H1 (cell line): ENCODE data around the gene COA1. TPM values are rescaled to one million over a fixed set of nuclear protein-coding genes. Genes with fewer than 3 reads are reported as not detected.
"Not testable (repeated sequence)": the region's sequence is repeated elsewhere in the genome, so short reads cannot be mapped to it uniquely, and the experiment has no call there.

Experiments
- CTCF ChIA-PET: fragments of 300-600 bp; sonication (Branson Sonifier 250); formaldehyde crosslinking; loops from one replicate; lab custom pipeline; 2021; ENCODE audit not compliant: partially characterized antibody; lab: Charles Lee
- POLR2A ChIA-PET: fragments of 300-600 bp; sonication (Branson Sonifier 250); formaldehyde crosslinking; loops from one replicate; lab custom pipeline; 2021; ENCODE audit warnings: inconsistent platforms; ENCODE audit not compliant: partially characterized antibody; lab: Charles Lee
- DNase-seq, 2 experiments: peaks; one replicate each; pipeline versions ENCODE4 v3.0.0 to v3.0.0-alpha.2; 2010 to 2022; ENCODE audit warnings: low spot score in 2 of 2, low read depth in 1 of 2, mixed read lengths in 1 of 2
- FAIRE-seq: peaks from 2 replicates; lab custom pipeline; 2011; peaks lifted over from hg19 to GRCh38; lab: Jason Lieb, UNC
- H2AFZ ChIP-seq: 2 replicates; pipeline ENCODE4 v1.8.1; 2012; ENCODE audit warnings: low read length, inconsistent platforms
- H2AK5ac ChIP-seq: 2 replicates; pipeline ENCODE4 v1.6.1; 2013; ENCODE audit warnings: low read depth, low read length
- H2BK120ac ChIP-seq: replicated peaks from 2 replicates; pipeline ENCODE3; 2013; ENCODE audit warnings: low read depth, low read length, inconsistent platforms
- H2BK12ac ChIP-seq: 2 replicates; pipeline ENCODE4 v1.6.1; 2013; ENCODE audit warnings: low read depth, low read length
- H2BK15ac ChIP-seq: 2 replicates; pipeline ENCODE4 v1.6.1; 2013; ENCODE audit warnings: low read length
- H2BK20ac ChIP-seq: 2 replicates; pipeline ENCODE4 v1.6.1; 2013; ENCODE audit warnings: low read length
- H2BK5ac ChIP-seq: 2 replicates; pipeline ENCODE4 v1.6.1; 2013; ENCODE audit warnings: low read depth, low read length
- H3K14ac ChIP-seq: 2 replicates; pipeline ENCODE4 v1.6.1; 2013; ENCODE audit warnings: inconsistent platforms; ENCODE audit not compliant: insufficient read length
- H3K18ac ChIP-seq: 2 replicates; pipeline ENCODE4 v1.6.1; 2013; ENCODE audit warnings: low read length; ENCODE audit errors: extremely low read depth
- H3K23ac ChIP-seq: 2 replicates; pipeline ENCODE4 v1.6.1; 2013; ENCODE audit warnings: inconsistent platforms; ENCODE audit not compliant: insufficient read length
- H3K23me2 ChIP-seq: 2 replicates; pipeline ENCODE4 v1.6.1; 2013; ENCODE audit warnings: low read depth, low read length
- H3K27ac ChIP-seq: 2 replicates; pipeline ENCODE4 v1.6.1; 2011; ENCODE audit warnings: low read depth, low read length, inconsistent platforms
- H3K27me3 ChIP-seq, 4 experiments: replicated peaks in 1 of 4; 1 replicate in 1 of 4; 2 replicates in 3 of 4; pipeline versions ENCODE4 v1.6.1 to v1.8.1; 2011 to 2013; ENCODE audit warnings: low read length in 3 of 4, mild to moderate bottlenecking in 3 of 4, inconsistent platforms in 2 of 4, mixed read lengths in 2 of 4, moderate library complexity in 1 of 4; ENCODE audit not compliant: control insufficient read depth in 3 of 4, insufficient read depth in 3 of 4; ENCODE audit errors: extremely low read depth in 1 of 4
- H3K36me3 ChIP-seq, 4 experiments: 2 replicates each; pipeline versions ENCODE4 v1.6.1 to v1.8.1; 2011 to 2013; ENCODE audit warnings: mild to moderate bottlenecking in 4 of 4, low read length in 3 of 4, moderate library complexity in 2 of 4, control low read depth in 1 of 4, inconsistent platforms in 1 of 4; ENCODE audit not compliant: insufficient read depth in 4 of 4, control insufficient read depth in 2 of 4
- H3K4ac ChIP-seq: replicated peaks from 2 replicates; pipeline ENCODE3; 2013; ENCODE audit warnings: low read length, low read depth, mixed read lengths, inconsistent platforms; ENCODE audit not compliant: insufficient read length
- H3K4me1 ChIP-seq, 4 experiments: replicated peaks in 1 of 4; 1 replicate in 1 of 4; 2 replicates in 3 of 4; pipeline versions ENCODE4 v1.6.1 to v1.8.1; 2011 to 2013; ENCODE audit warnings: low read length in 3 of 4, inconsistent platforms in 2 of 4, mixed read lengths in 1 of 4; ENCODE audit not compliant: insufficient read depth in 4 of 4, control insufficient read depth in 3 of 4
- H3K4me2 ChIP-seq, 2 experiments: 2 replicates each; pipeline versions ENCODE4 v1.6.1 to v1.8.1; 2011 to 2013; ENCODE audit warnings: low read depth in 2 of 2, low read length in 2 of 2, control low read depth in 1 of 2, inconsistent platforms in 1 of 2, mild to moderate bottlenecking in 1 of 2; ENCODE audit not compliant: insufficient read depth in 1 of 2
- H3K4me3 ChIP-seq, 4 experiments: fragments of 200-600, 300-600 bp in 1 of 4; sonication (generic), shearing (Covaris generic), sonication (Bioruptor Twin) in 1 of 4; 2 replicates each; pipeline versions ENCODE4 v1.5.1 to v1.8.1; 2011 to 2016; ENCODE audit warnings: low read length in 4 of 4, low read depth in 3 of 4, control low read depth in 2 of 4, inconsistent platforms in 2 of 4, mild to moderate bottlenecking in 2 of 4, mixed read lengths in 1 of 4, moderate library complexity in 1 of 4; ENCODE audit not compliant: insufficient read depth in 2 of 4; ENCODE audit errors: extremely low read depth in 1 of 4
- H3K56ac ChIP-seq: replicated peaks from 2 replicates; pipeline ENCODE3; 2013; ENCODE audit warnings: low read depth, mild to moderate bottlenecking, mixed read lengths, low read length, inconsistent platforms; ENCODE audit not compliant: insufficient read length
- H3K79me1 ChIP-seq: 2 replicates; pipeline ENCODE4 v1.6.1; 2013; ENCODE audit warnings: low read depth, low read length, control low read depth
- H3K79me2 ChIP-seq, 2 experiments: 2 replicates each; pipeline versions ENCODE4 v1.6.1 to v1.8.1; 2012 to 2013; ENCODE audit warnings: low read length in 2 of 2, mild to moderate bottlenecking in 2 of 2, inconsistent platforms in 1 of 2; ENCODE audit not compliant: insufficient read depth in 2 of 2, control insufficient read depth in 1 of 2
- H3K9ac ChIP-seq, 4 experiments: replicated peaks in 1 of 4; 1 replicate in 1 of 4; 2 replicates in 3 of 4; pipeline versions ENCODE4 v1.6.1 to v1.8.1; 2011 to 2013; ENCODE audit warnings: low read depth in 3 of 4, low read length in 3 of 4, control low read depth in 2 of 4, mild to moderate bottlenecking in 2 of 4, moderate library complexity in 2 of 4, inconsistent platforms in 1 of 4; ENCODE audit errors: extremely low read depth in 1 of 4
- H3K9me3 ChIP-seq, 2 experiments: 2 replicates each; pipeline versions ENCODE4 v1.6.1 to v1.8.1; 2012 to 2013; ENCODE audit warnings: mild to moderate bottlenecking in 2 of 2, moderate library complexity in 2 of 2, control low read depth in 1 of 2, inconsistent platforms in 1 of 2, low read depth in 1 of 2, low read length in 1 of 2, mixed read lengths in 1 of 2; ENCODE audit not compliant: insufficient read depth in 2 of 2
- H4K20me1 ChIP-seq, 2 experiments: replicated peaks in 1 of 2; 2 replicates each; pipeline versions ENCODE3 to v1.8.1; 2011 to 2013; ENCODE audit warnings: inconsistent platforms in 2 of 2, low read length in 2 of 2, mild to moderate bottlenecking in 1 of 2; ENCODE audit not compliant: insufficient read depth in 2 of 2, control insufficient read depth in 1 of 2
- H4K5ac ChIP-seq: 2 replicates; pipeline ENCODE4 v1.6.1; 2013; ENCODE audit warnings: low read length, low read depth, mixed read lengths, inconsistent platforms; ENCODE audit not compliant: insufficient read length
- H4K8ac ChIP-seq: 2 replicates; pipeline ENCODE4 v1.8.0; 2013; ENCODE audit warnings: mild to moderate bottlenecking, moderate library complexity, low read length, inconsistent platforms; ENCODE audit not compliant: insufficient read depth; ENCODE audit errors: extremely low read depth
- H4K91ac ChIP-seq: replicated peaks from 2 replicates; pipeline ENCODE3; 2013; ENCODE audit warnings: low read length, mixed read lengths, inconsistent platforms; ENCODE audit not compliant: insufficient read length
- CTCF ChIP-seq, 3 experiments: IDR thresholded peaks; 1 replicate in 2 of 3; 2 replicates in 1 of 3; pipeline versions ENCODE4 v1.5.1 to v1.6.1; 2011; ENCODE audit warnings: low read length in 3 of 3, mild to moderate bottlenecking in 3 of 3, inconsistent platforms in 2 of 3, low read depth in 1 of 3, moderate library complexity in 1 of 3; ENCODE audit not compliant: insufficient read depth in 1 of 3; ENCODE audit errors: control extremely low read depth in 1 of 3
- WGBS, 2 experiments: shearing (Covaris generic) in 1 of 2; methylation state at CpG; one replicate each; pipeline versions ENCODE4 v1.1.6 to v1.1.7; 2013 to 2015; ENCODE audit warnings: low lambda C conversion rate in 2 of 2, mixed read lengths in 2 of 2, inconsistent platforms in 1 of 2, low coverage in 1 of 2, missing lambda C conversion rate in 1 of 2; ENCODE audit not compliant: insufficient replicate concordance in 2 of 2, insufficient coverage in 1 of 2, insufficient read length in 1 of 2; ENCODE audit errors: extremely low coverage in 1 of 2, missing lambda C conversion rate in 1 of 2; 5-methylcytosine and 5-hydroxymethylcytosine counted together
- polyA plus RNA-seq, 7 experiments: library from polyadenylated mRNA; depleted of rRNA in 3 of 7; stranded (reverse) in 5 of 7; unstranded in 2 of 7; fragments of >200 nt in 5 of 7; fragments of 200-250 nt in 2 of 7; gene quantifications; 1 replicate in 5 of 7; 2 replicates in 1 of 7; 4 replicates in 1 of 7; pipeline versions ENCODE4 v1.2.1 to v1.2.3, GENCODE V29; 2011 to 2013; ENCODE audit warnings: missing spikeins in 2 of 7, mixed read lengths in 2 of 7
- total RNA-seq: library from RNA; stranded (reverse); fragmentation: NEBNext Ultra II Directional; extraction: Animal tissue kit (Norgen Biotek cat#: 25700); gene quantifications from 2 replicates; pipeline ENCODE4 v1.2.1, GENCODE V29; 2021

Gene COA1
- total and polyA plus RNA-seq, 2 of the 8 experiments (the other 6 are each of a cell fraction or from before 2014, with no cell fraction given), result 98.6 to 143 TPM

DNA sequence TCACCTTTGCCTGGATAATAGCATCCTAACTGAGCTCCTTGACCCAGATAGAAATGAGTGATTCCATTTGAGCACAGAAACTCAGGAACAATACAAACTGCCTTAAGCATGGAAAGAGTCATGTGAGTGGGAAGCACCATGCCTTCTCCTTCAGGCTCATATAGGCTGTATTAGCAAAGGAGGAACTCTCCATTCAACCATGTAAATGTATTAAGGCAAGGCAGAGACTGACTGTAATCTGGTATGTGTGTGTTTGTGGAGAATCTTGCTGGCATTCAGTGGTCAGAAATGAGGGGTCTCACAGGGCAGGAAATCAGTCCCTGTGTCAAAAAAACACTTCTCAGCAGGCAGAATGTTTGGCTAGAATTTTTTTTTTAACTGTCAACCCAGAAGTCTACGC is 40.2 kb downstream of the COA1 start (continued):
- no peak for TF ChIP-seq CTCF (IDR thresholded peaks at IDR 0.05; ENCODE audit: control extremely low read depth in 1 of 3, insufficient read depth in 1 of 3, low read depth in 1 of 3, low read length in 3 of 3)

DNA sequence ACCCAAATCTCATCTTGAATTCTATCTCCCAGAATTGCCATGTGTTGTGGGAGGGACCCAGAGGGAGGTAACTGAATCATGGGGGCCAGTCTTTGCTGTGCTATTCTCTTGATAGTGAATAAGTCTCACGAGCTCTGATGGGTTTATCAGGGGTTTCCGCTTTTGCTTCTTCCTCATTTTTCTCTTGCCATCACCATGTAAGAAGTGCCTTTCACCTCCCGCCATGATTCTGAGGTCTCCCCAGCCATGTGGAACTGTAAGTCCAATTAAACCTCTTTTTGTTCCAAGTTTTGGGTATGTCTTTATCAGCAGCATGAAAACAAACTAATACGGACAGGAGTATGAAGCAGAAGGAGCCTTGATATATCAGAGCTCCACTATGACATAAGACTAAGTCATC is 41.5 kb downstream of the COA1 start:
- H2BK120ac ChIP-seq, H4K91ac ChIP-seq, H3K79me1 ChIP-seq, H2BK20ac ChIP-seq, H2BK12ac ChIP-seq, H4K8ac ChIP-seq, H2BK15ac ChIP-seq, H3K18ac ChIP-seq, H3K14ac ChIP-seq, H3K4me1 ChIP-seq, H3K4ac ChIP-seq, H3K4me2 ChIP-seq, H3K9ac ChIP-seq, H3K36me3 ChIP-seq, H2AFZ ChIP-seq, H3K23ac ChIP-seq, POLR2A ChIA-PET, H3K4me3 ChIP-seq, H3K27me3 ChIP-seq, DNase-seq, H3K56ac ChIP-seq, H3K27ac ChIP-seq, FAIRE-seq, H4K5ac ChIP-seq, H3K23me2 ChIP-seq, H4K20me1 ChIP-seq, H2AK5ac ChIP-seq, H2BK5ac ChIP-seq: not testable (repeated sequence)
- H3K79me2 ChIP-seq, result peaks cover 13 to 95% of the 10 kb centered on the region in 2 experiments
- peaks cover 10% of the 10 kb centered on the region in 2 experiments; a peak in 3 of 4 replicates for H3K9me3 ChIP-seq
- CTCF ChIA-PET, result interaction anchor here (0.8 to 2.1 kb wide), 3 partner anchors 10 to 141 kb away, joined by 3 to 7 read pairs (median 4); no protein-coding TSS in a partner anchor
- 91% methylated on average over 4 of the region's 4 CpGs; no CpG with 5 or more reads in 1 of the 2 experiments for WGBS, 2 experiments
